Muscle of leg (tissue), 16 donors: ENCODE data around the gene LEPR. TPM values are rescaled to one million over a fixed set of nuclear protein-coding genes. Genes with fewer than 3 reads are reported as not detected.
"Not testable (repeated sequence)": the region's sequence is repeated elsewhere in the genome, so short reads cannot be mapped to it uniquely, and the experiment has no call there.

Experiments
- DNase-seq: peaks from one replicate; pipeline ENCODE4 v3.0.0; 2013
- H3K27ac ChIP-seq: one replicate; pipeline ENCODE4 v1.5.1; 2013; ENCODE audit warnings: mild to moderate bottlenecking, low read length, control low read depth
- H3K27me3 ChIP-seq: one replicate; pipeline ENCODE4 v1.6.1; 2013; ENCODE audit warnings: low read length; ENCODE audit not compliant: control insufficient read depth, insufficient read depth
- H3K36me3 ChIP-seq: one replicate; pipeline ENCODE4 v1.6.1; 2013; ENCODE audit warnings: low read length; ENCODE audit not compliant: control insufficient read depth, insufficient read depth
- H3K4me1 ChIP-seq: one replicate; pipeline ENCODE4 v1.6.1; 2013; ENCODE audit warnings: low read length; ENCODE audit not compliant: control insufficient read depth, insufficient read depth
- H3K4me3 ChIP-seq: one replicate; pipeline ENCODE4 v1.5.1; 2013; ENCODE audit warnings: low read length, control low read depth
- H3K9me3 ChIP-seq: replicated peaks from 2 replicates; pipeline ENCODE4 v1.6.1; 2013; ENCODE audit warnings: low read depth, low read length; ENCODE audit not compliant: control insufficient read depth
- WGBS: methylation state at CpG from one replicate; pipeline ENCODE4 v1.1.5; 2013; ENCODE audit warnings: missing lambda C conversion rate; ENCODE audit not compliant: insufficient coverage; 5-methylcytosine and 5-hydroxymethylcytosine counted together
- long read RNA-seq, 11 donors: transcript quantifications; one replicate each; lab custom pipeline, GENCODE V29; 2026
- polyA plus RNA-seq, 8 donors: library from polyadenylated mRNA; unstranded; fragments of 120-200 nt; gene quantifications; one replicate each; pipeline versions ENCODE4 v1.2.1 to v1.2.3, GENCODE V29; 2013; ENCODE audit warnings: inconsistent platforms in 1 of 8, low replicate concordance in 1 of 8; ENCODE audit not compliant: insufficient read length in 8 of 8, insufficient read depth in 1 of 8
- total RNA-seq: library from RNA; stranded (reverse); fragments of 120-200 nt; gene quantifications from one replicate; pipeline ENCODE4 v1.2.4, GENCODE V29; 2013

The LEPR gene
- total RNA-seq, result 15.5 TPM
- polyA plus RNA-seq, result 10 to 100 TPM in 2 of 8 donors, 1 to 10 TPM in 6; 3.7 to 12.4 (median 7.8) TPM
- long read RNA-seq, donor 1, result 0 reads
- long read RNA-seq, donor 2, result 0 reads
- long read RNA-seq, donor 3, result 0 reads
- long read RNA-seq, donor 4, partial matches to known transcripts, result 22 of 22 reads
- long read RNA-seq, donor 4, other reads (novel, unspliced or antisense), result 0 of 22 reads
- long read RNA-seq, donor 5, result 0 reads
- long read RNA-seq, donor 6, result 0 reads
- long read RNA-seq, donor 7, result 0 reads
- long read RNA-seq, donor 8, full-length matches to known transcripts, result 2 of 2 reads
- long read RNA-seq, donor 8, partial matches to known transcripts, result 0 of 2 reads
- long read RNA-seq, donor 8, other reads (novel, unspliced or antisense), result 0 of 2 reads
- long read RNA-seq, donor 9, full-length matches to known transcripts, result 2 of 10 reads
- long read RNA-seq, donor 9, partial matches to known transcripts, result 8 of 10 reads
- long read RNA-seq, donor 9, other reads (novel, unspliced or antisense), result 0 of 10 reads
- long read RNA-seq, donor 10, full-length matches to known transcripts, result 3 of 3 reads
- long read RNA-seq, donor 10, partial matches to known transcripts, result 0 of 3 reads
- long read RNA-seq, donor 10, other reads (novel, unspliced or antisense), result 0 of 3 reads
- long read RNA-seq, donor 11, full-length matches to known transcripts, result 1 of 1 reads
- long read RNA-seq, donor 11, partial matches to known transcripts, result 0 of 1 reads
- long read RNA-seq, donor 11, other reads (novel, unspliced or antisense), result 0 of 1 reads

DNA sequence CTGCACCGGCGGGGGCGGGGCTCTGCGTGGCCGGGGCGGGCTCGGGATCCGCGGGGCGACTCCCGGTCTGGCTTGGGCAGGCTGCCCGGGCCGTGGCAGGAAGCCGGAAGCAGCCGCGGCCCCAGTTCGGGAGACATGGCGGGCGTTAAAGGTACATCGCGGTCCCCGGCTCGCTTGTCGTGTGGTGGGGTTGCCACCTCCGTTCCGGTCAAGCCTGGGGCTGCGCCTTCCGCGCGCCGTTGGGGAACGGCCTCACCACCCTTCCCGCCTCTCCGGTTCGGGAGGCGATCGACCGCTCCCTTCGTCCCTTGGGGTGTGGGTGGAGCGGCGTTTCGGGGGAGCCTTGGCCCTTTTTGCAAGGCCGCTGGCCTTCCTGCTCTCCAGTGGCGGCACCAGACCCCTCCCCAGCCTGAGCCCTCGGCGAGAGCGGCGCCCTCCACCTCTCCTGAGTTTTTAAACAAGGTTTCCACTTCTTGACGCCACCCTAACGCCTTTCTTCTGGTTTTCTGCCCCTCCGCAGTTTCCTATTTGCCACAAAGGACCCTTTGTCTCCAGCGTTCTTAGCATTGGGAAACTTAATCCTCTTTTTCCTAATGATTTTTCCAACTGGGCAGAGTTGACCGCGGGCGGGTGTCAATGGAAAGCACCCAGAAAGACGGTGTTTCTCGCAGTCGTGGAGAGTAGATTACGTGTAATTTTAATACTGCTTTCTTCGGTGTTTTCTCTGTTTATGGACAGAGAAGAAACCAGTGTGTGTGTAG lies at the start of gene LEPR, which contains the start of gene LEPROT:
Gene LEPR (plus strand): TSS at position 79 of the 761 bp plus-strand sequence. CDS start 144,898 bp downstream, outside the sequence.
Gene LEPROT (plus strand): TSS at position 79 of the 761 bp plus-strand sequence. CDS start 57 bp downstream, at position 136.
- Histone ChIP-seq H3K27ac (peak within 1 kb of the TSS; percentile 99), H3K36me3 (peaks cover 12% of the 10 kb centered on the region), H3K27me3 (peaks cover 3% of the 10 kb centered on the region), H3K9me3 (no peaks in the 10 kb centered on the region), H3K4me3 (peak within 1 kb of the TSS; percentile 93), H3K4me1 (peaks cover 18% of the 10 kb centered on the region)
- peak; percentile 74 for DNase-seq
- under 1% methylated on average over 56 of the region's 60 CpGs for WGBS

DNA sequence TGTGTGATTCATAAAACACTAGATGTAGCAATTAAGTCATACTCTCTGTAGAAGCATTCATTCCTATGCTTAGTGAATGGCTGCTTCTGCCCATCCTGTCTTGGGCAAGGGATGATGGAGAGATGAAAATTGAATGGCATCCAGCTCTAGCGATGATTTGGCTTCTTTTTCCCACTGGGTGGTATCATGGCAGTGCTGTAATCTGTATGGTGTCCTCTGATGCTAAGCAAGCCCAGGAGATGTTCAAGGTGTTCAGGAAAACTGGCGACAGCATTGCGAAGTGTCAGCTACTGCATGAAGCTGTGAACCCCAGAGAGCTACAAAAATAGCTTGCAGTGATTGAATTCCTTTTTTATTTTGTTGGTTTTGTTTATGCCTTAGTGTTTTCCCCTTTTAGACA lies 48.9 kb upstream of the LEPR start:
- no peaks in the 10 kb centered on the region for H3K9me3 ChIP-seq
- WGBS, result 86% methylated on average over 1 of the region's 3 CpGs
- no peak overlapping the region for H3K27ac ChIP-seq
- H3K4me3 ChIP-seq, result no peak overlapping the region
- no peak for DNase-seq
- no peaks in the 10 kb centered on the region for H3K36me3 ChIP-seq
- H3K4me1 ChIP-seq, result no peaks in the 10 kb centered on the region
- H3K27me3 ChIP-seq, result no peaks in the 10 kb centered on the region

- H3K27me3 ChIP-seq, result no peaks in the 10 kb centered on the region
- WGBS, result no CpG with 5 or more reads among the region's 1 CpG
- no peak for DNase-seq
- H3K9me3 ChIP-seq, result no peaks in the 10 kb centered on the region
- H3K36me3 ChIP-seq, result no peaks in the 10 kb centered on the region
- H3K4me3 ChIP-seq, result no peak overlapping the region
- no peaks in the 10 kb centered on the region for H3K4me1 ChIP-seq
- H3K27ac ChIP-seq, result no peak overlapping the region
Measured at GRCh38 chr1:65372557-65372956, 47.9 kb upstream of the LEPR start.

DNA sequence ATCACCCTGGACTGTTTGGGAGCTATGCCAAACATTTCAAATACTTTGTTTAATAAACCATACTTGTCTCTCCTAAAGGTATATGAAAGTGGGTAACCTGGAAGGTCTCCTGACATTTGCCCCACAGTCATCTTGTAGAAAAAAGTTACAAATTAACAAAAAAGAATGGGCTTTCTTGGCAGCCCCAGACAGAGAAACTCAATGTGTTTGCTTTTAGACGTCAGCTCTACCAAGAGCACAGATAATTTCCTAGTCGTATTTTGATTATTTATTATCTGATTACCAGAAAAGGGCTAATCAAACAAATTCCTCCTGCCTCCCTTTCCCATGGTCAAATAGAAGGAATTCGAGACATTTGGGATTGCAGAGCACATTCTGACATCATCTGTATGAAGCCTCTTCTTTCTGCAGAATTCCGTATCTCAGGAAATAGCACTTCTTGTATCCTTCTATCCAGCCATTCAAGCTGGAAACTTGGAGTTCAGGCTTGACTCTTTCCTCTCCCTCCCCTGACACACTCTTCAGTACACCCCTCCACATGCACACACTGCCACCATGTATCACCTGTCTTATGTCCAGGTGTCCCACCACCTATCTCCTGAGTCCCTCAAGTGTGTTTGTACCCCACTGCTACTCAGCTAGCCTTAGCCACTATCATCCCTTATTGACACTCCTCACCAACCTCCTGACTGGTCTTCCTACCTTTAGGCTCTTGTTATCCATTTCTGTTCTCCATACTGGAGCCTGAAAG lies 42.8 kb upstream of the LEPR start:
- Histone ChIP-seq H3K27me3 (no peaks in the 10 kb centered on the region), H3K27ac (no peak overlapping the region), H3K4me3 (no peak overlapping the region), H3K9me3 (no peaks in the 10 kb centered on the region), H3K4me1 (no peaks in the 10 kb centered on the region), H3K36me3 (no peaks in the 10 kb centered on the region)
- 53% methylated on average over 1 of the region's 4 CpGs for WGBS
- DNase-seq, result no peak

DNA sequence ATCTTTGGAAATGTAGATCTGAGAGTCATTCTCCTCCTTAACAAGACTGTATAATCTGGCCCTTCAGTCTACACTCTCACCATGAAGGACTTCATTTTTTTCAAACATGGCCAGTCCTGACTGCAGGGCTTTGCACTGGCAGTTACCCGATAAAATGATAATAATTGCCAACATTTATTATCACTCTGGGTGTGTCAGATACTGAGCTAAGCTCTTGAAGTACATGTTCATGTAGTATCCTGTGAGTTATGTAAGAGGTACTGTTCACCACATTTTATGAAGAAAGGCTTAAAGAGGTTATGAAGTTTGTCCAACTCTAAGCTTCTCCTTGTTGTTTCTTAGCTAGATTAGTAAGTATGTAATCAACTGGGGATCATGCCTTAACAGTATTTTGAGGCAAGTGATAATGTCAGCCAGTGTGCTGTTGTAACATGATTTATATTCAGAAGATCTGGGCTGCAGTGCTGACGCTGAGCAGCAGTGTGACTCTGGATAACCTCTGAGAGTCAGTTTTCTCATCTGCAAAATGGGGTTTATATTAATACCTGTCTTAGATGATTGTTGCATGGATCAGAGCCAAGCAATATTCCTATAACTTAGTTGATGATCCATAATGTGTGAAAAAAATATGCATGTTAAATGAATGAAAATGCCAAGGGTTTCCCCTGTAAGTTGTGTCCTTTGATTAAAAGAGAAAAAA lies 42.1 kb upstream of the LEPR start:
- Histone ChIP-seq H3K4me3 (no peak overlapping the region), H3K4me1 (no peaks in the 10 kb centered on the region), H3K27ac (no peak overlapping the region), H3K27me3 (no peaks in the 10 kb centered on the region), H3K36me3 (no peaks in the 10 kb centered on the region), H3K9me3 (no peaks in the 10 kb centered on the region)
- no CpG with 5 or more reads among the region's 2 CpGs for WGBS
- no peak for DNase-seq

DNA sequence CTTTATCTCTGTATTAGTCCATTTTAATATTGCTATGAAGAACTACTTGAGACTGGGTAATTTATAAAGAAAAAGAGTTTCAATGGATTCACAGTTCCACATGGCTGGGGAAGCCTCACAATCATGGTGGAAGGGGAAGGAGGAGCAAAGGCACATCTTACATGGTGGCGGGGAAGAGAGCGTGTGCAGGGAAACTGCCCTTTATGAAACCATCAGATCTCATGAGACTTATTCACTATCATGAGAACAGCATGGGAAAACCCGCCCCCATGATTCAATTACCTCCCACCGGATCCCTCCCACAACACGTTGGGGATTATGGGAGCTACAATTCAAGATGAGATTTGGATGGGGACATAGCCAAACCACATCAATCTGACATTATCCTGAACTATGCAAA lies 36.0 kb upstream of the LEPR start:
- not testable (repeated sequence) for H3K4me3 ChIP-seq, H3K4me1 ChIP-seq, H3K36me3 ChIP-seq, H3K27me3 ChIP-seq, DNase-seq, H3K27ac ChIP-seq, H3K9me3 ChIP-seq
- no CpG with 5 or more reads among the region's 5 CpGs for WGBS

- Histone ChIP-seq H3K9me3 (no peaks in the 10 kb centered on the region), H3K27me3 (no peaks in the 10 kb centered on the region), H3K4me1 (no peaks in the 10 kb centered on the region), H3K4me3 (no peak overlapping the region), H3K36me3 (no peaks in the 10 kb centered on the region), H3K27ac (no peak overlapping the region)
- DNase-seq, result no peak
- no CpG with 5 or more reads among the region's 3 CpGs for WGBS
Measured at GRCh38 chr1:65386439-65386838, 34.0 kb upstream of the LEPR start.

DNA sequence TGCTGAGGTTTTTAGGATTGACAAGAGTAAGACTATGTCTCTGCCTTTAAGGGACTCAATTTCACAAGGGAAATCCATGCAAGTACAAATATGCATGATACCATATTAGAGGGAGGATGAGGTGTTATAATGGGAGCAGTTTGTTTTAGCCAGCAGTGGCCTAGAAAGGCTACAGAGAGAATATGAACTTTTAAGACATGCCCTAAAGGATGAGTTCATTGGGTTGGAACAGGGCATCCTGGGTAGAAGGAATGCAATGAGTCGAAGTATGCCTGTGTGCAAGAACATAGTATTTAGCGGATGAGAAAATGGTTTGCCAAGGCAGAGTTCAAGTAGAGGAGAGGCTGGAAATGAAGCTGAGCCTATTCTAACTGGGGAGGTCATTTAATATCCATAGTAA lies 32.6 kb upstream of the LEPR start:
- H3K36me3 ChIP-seq, result no peaks in the 10 kb centered on the region
- no peaks in the 10 kb centered on the region for H3K4me1 ChIP-seq
- DNase-seq, result no peak
- no peak overlapping the region for H3K27ac ChIP-seq
- no peaks in the 10 kb centered on the region for H3K27me3 ChIP-seq
- WGBS, result 83% methylated on average over 1 of the region's 2 CpGs
- H3K4me3 ChIP-seq, result no peak overlapping the region
- no peaks in the 10 kb centered on the region for H3K9me3 ChIP-seq
